Measurements from ENCODE around the gene HECTD2. TPM values are rescaled to one million over a fixed set of nuclear protein-coding genes. Genes with fewer than 3 reads are reported as not detected.

The HECTD2 gene
- total and polyA plus RNA-seq, 9 of the 15 experiments (the other 6 are each of a cell fraction or from before 2014, with no cell fraction given) = 1.3 to 5.9 (median 3.9) TPM

DNA sequence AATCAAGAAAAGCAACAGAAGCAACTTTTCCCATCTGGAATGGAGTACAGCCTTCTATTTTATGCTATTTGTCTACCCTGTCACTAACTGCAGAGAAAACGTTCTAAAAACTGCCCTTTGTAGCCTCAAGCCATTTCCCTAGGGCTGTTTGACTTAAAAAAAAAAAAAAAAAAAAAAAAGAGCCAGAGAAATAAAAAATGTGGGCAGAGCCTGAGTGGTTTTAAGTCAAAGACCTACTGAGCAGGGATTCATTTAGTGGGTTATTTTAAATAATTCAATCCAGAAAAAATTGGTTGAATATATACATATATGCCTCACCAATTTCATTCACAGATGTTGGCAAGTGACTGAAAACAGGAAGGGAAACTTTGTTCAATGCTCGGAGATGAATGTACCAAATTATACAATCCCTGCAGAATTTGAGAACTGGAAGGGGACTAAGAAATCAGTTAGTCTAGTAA, 147.5 kb downstream of the HECTD2 start:
- ATAC-seq (no peak), FAIRE-seq (no peak), DNase-seq (ENCODE audit: extremely low read depth in 1 of 4, low spot score in 3 of 4) (no peak)
- H3K27me3 ChIP-seq (ENCODE audit: control insufficient read depth in 2 of 2, insufficient read depth in 2 of 2, low read length in 2 of 2) = no peaks in the 10 kb centered on the region
- no peak overlapping the region for H2AFZ ChIP-seq (ENCODE audit: low read depth, low read length)
- intact Hi-C loops (cut with micrococcal nuclease) = no loop called here
- no peaks in the 10 kb centered on the region for H3K36me3 ChIP-seq (ENCODE audit: control insufficient read depth, insufficient read depth, low read length)
- H3K9ac ChIP-seq (ENCODE audit: insufficient read depth in 1 of 2, low read depth in 2 of 2, low read length in 2 of 2) = no peak overlapping the region
- no peak overlapping the region for H3K4me2 ChIP-seq (ENCODE audit: insufficient read depth, low read length)
- BruUV-seq (replicated peaks) = no TSS peak
- no peak for TF ChIP-seq ZBED1 (IDR thresholded peaks at IDR 0.05)
- TF ChIP-seq, protein P1, sequence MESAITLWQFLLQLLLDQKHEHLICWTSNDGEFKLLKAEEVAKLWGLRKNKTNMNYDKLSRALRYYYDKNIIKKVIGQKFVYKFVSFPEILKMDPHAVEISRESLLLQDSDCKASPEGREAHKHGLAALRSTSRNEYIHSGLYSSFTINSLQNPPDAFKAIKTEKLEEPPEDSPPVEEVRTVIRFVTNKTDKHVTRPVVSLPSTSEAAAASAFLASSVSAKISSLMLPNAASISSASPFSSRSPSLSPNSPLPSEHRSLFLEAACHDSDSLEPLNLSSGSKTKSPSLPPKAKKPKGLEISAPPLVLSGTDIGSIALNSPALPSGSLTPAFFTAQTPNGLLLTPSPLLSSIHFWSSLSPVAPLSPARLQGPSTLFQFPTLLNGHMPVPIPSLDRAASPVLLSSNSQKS (CRISPR knock-in tag; IDR thresholded peaks at IDR 0.05) = no peak
- TF ChIP-seq ZFP1 (CRISPR knock-in tag; IDR thresholded peaks at IDR 0.05) = no peak
- no peak for TF ChIP-seq ZC3H4 (CRISPR knock-in tag; IDR thresholded peaks at IDR 0.05; ENCODE audit: borderline replicate concordance)
- no peak for TF ChIP-seq LARP7 (IDR thresholded peaks at IDR 0.05)
- no peak for TF ChIP-seq RBM15 (IDR thresholded peaks at IDR 0.05; ENCODE audit: insufficient read depth, low read length)
- no peak for TF ChIP-seq HDAC8 (tag; IDR thresholded peaks at IDR 0.05)
- 90% methylated on average over 1 of the region's 2 CpGs for WGBS (ENCODE audit: insufficient coverage, low coverage, missing lambda C conversion rate)
- CTCF ChIA-PET (ENCODE audit: low intra/inter-chr PET ratio) = interaction anchor here (0.6 kb wide), 1 partner anchor 65 kb away, joined by 3 read pairs; no protein-coding TSS in a partner anchor
- H3K79me2 ChIP-seq (ENCODE audit: control insufficient read depth, insufficient read depth, low read length) = no peaks in the 10 kb centered on the region
- no peaks in the 10 kb centered on the region for H4K20me1 ChIP-seq (replicated peaks; ENCODE audit: control insufficient read depth, insufficient read depth, low read length)
- H3K9me1 ChIP-seq (ENCODE audit: control insufficient read depth, insufficient read depth, low read length) = no peaks in the 10 kb centered on the region
- no peak overlapping the region for H3K4me3 ChIP-seq
- in situ Hi-C loops (cut with MboI) = loop anchor here (5.0 kb wide), 1 partner anchor 80 kb away; no protein-coding TSS in a partner anchor
- no peak overlapping the region for H3K27ac ChIP-seq (ENCODE audit: extremely low read depth, low read depth, low read length)
- POLR2A ChIA-PET = no interaction called here
- no peaks in the 10 kb centered on the region for H3K9me3 ChIP-seq (replicated peaks; ENCODE audit: control insufficient read depth, insufficient read depth, low read depth, low read length)
- no peaks in the 10 kb centered on the region for H3K4me1 ChIP-seq (replicated peaks in 1 of 2; ENCODE audit: control insufficient read depth in 2 of 2, insufficient read depth in 2 of 2, low read length in 2 of 2)

All from K562 (cell line).